Measurements from ENCODE around the gene PRKCH.

Gene PRKCH

DNA sequence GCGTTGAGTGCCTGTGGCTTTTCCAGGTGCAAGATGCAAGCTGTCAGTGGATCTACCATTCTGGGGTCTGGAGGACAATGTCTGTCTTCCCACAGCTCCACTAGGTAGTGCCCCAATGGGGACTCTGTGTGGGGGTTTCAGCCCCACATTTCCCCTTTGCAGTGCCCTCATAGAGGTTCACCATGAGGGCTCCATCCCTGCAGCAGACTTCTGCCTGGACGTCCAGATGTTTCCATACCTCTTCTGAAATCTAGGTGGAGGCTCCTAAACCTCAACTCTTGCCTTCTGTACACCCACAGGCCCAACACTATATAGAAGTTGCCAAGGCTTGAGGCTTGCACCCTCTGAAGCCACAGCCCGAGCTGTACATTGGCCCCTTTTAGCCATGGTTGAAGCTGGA lies 52.9 kb downstream of the PRKCH start:
- TF ChIP-seq MYC (IDR thresholded peaks at IDR 0.05; ENCODE audit: low read depth, low read length) (no peak), POLR2A (IDR thresholded peaks at IDR 0.05; ENCODE audit: extremely low read depth, insufficient read length) (no peak)
- TF ChIP-seq, protein P1, sequence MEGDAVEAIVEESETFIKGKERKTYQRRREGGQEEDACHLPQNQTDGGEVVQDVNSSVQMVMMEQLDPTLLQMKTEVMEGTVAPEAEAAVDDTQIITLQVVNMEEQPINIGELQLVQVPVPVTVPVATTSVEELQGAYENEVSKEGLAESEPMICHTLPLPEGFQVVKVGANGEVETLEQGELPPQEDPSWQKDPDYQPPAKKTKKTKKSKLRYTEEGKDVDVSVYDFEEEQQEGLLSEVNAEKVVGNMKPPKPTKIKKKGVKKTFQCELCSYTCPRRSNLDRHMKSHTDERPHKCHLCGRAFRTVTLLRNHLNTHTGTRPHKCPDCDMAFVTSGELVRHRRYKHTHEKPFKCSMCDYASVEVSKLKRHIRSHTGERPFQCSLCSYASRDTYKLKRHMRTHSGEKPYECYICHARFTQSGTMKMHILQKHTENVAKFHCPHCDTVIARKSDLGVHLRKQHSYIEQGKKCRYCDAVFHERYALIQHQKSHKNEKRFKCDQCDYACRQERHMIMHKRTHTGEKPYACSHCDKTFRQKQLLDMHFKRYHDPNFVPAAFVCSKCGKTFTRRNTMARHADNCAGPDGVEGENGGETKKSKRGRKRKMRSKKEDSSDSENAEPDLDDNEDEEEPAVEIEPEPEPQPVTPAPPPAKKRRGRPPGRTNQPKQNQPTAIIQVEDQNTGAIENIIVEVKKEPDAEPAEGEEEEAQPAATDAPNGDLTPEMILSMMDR (IDR thresholded peaks at IDR 0.05; ENCODE audit: low read depth, low read length) = no peak
- TF ChIP-seq, protein P2, sequence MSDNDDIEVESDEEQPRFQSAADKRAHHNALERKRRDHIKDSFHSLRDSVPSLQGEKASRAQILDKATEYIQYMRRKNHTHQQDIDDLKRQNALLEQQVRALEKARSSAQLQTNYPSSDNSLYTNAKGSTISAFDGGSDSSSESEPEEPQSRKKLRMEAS (IDR thresholded peaks at IDR 0.05; ENCODE audit: low read depth, low read length) = no peak
- DNase-seq (ENCODE audit: low read depth) = no peak

DNA sequence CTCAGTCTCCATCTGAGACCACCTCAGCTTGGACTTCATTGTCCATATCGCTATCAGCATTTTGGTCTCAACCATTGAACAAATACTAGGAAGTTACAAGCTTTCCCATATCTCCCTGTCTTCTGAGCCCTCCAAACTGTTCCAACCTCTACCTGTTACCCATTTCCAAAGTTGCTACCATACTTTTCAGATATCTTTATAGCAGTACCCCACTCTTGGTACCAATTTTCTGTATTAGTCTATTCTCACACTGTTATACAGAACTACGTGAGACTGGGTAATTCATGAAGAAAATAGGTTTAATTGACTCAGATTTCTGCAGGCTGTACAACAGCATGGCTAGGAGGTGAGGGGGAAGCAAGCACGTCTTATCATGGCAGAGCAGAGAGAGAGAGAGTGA lies 53.8 kb downstream of the PRKCH start:
- TF ChIP-seq, protein P1 (IDR thresholded peaks at IDR 0.05; ENCODE audit: low read depth, low read length) = no peak
- TF ChIP-seq, protein P2 (IDR thresholded peaks at IDR 0.05; ENCODE audit: low read depth, low read length) = no peak
- TF ChIP-seq POLR2A (IDR thresholded peaks at IDR 0.05; ENCODE audit: extremely low read depth, insufficient read length) (no peak), MYC (IDR thresholded peaks at IDR 0.05; ENCODE audit: low read depth, low read length) (no peak)
- DNase-seq (ENCODE audit: low read depth) = no peak
- H3K4me3 ChIP-seq (ENCODE audit: low read depth, low read length) = no peak overlapping the region

More for the DNA sequence above, 52.9 kb downstream of the PRKCH start:
- H3K4me3 ChIP-seq (ENCODE audit: low read depth, low read length) = no peak overlapping the region

DNA sequence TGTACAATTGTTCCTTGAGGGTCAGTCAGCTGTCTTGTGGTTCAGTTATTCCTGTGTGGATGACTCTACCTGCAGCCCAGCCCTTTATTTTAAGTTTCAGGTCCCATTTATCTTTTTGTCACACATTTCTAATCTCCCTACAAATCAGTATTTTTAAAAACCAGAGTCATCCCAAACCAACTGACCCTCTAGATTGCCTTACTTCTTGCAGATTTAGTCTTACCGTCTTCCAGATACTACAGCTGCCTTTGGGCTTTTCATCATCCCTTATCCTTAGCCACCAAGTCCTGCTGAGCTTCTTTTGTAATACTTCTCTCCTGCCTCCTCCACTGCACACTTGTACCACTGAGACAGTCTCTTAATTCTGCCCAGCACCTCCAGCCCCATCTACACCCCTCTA lies 54.9 kb downstream of the PRKCH start:
- no peak for DNase-seq (ENCODE audit: low read depth)
- TF ChIP-seq POLR2A (IDR thresholded peaks at IDR 0.05; ENCODE audit: extremely low read depth, insufficient read length) = no peak
- TF ChIP-seq, protein P2 (IDR thresholded peaks at IDR 0.05; ENCODE audit: low read depth, low read length) = no peak
- TF ChIP-seq MYC (IDR thresholded peaks at IDR 0.05; ENCODE audit: low read depth, low read length) = no peak
- TF ChIP-seq, protein P1 (IDR thresholded peaks at IDR 0.05; ENCODE audit: low read depth, low read length) = no peak
- no peak overlapping the region for H3K4me3 ChIP-seq (ENCODE audit: low read depth, low read length)

DNA sequence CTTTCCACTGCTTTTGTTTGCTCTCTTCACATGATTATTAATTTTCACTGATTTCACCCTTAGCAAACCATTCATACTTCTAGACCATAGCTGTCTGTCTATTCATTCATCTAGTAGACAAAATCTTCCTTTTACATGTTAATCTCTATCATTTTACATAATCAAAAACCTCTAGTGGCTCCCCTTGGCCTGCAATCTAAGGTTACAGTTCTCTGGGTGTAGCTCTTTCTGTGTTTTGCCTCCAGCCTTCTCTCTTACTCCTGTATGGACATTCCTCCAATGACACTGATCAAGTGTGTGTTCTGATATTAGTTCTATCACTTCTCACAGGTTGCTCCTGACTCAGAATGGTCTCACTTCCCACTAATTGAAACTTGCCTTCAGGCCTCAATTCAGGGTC lies 56.4 kb downstream of the PRKCH start:
- no peak for DNase-seq (ENCODE audit: low read depth)
- H3K4me3 ChIP-seq (ENCODE audit: low read depth, low read length) = no peak overlapping the region
- TF ChIP-seq, protein P1 (IDR thresholded peaks at IDR 0.05; ENCODE audit: low read depth, low read length) = no peak
- TF ChIP-seq MYC (IDR thresholded peaks at IDR 0.05; ENCODE audit: low read depth, low read length) (no peak), POLR2A (IDR thresholded peaks at IDR 0.05; ENCODE audit: extremely low read depth, insufficient read length) (no peak)
- TF ChIP-seq, protein P2 (IDR thresholded peaks at IDR 0.05; ENCODE audit: low read depth, low read length) = no peak

DNA sequence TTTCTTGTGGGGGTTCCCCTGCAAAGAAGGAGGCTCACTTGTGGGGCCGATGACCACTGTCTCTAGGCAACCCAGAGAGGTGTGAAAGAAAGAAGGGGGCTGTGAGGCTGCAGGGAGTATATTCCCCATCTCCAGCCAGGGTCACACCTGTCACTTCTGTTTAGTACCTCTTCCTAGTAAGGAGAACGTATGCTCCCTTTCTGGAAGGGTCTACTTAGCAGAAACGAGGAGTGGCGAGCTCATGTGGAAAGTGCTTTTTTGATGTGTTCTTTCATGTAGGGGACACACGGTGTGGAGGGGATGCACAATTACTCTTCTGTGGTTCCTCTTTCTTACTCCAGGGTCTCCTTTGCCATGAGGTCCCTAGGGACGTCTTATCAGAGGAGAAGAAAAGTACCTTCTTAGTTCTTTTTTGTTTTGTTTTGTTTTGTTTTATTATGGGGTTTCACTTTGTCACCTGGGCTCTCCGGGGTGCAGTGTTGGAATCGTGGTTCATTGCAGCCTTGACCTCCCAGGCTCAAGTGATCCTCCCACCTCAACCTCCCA lies 58.3 kb downstream of the PRKCH start:
- no peak overlapping the region for H3K4me3 ChIP-seq (ENCODE audit: low read depth, low read length)
- TF ChIP-seq POLR2A (IDR thresholded peaks at IDR 0.05; ENCODE audit: extremely low read depth, insufficient read length) (no peak), MYC (IDR thresholded peaks at IDR 0.05; ENCODE audit: low read depth, low read length) (no peak)
- TF ChIP-seq, protein P2 (IDR thresholded peaks at IDR 0.05; ENCODE audit: low read depth, low read length) = no peak
- TF ChIP-seq, protein P1 (IDR thresholded peaks at IDR 0.05; ENCODE audit: low read depth, low read length) = no peak
- DNase-seq (ENCODE audit: low read depth) = no peak

Data from NB4 (cell line).